Effector CD4-positive, alpha-beta T cell (primary cell): Measurements from ENCODE around the gene PLA2G4C.

ENCODE experiments used
- DNase-seq: peaks from one replicate; pipeline ENCODE4 v3.0.0-alpha.2; 2020
- total RNA-seq: gene quantifications from one replicate; lab custom pipeline; 2026; lab: John Stamatoyannopoulos, UW

The PLA2G4C gene, protein sequence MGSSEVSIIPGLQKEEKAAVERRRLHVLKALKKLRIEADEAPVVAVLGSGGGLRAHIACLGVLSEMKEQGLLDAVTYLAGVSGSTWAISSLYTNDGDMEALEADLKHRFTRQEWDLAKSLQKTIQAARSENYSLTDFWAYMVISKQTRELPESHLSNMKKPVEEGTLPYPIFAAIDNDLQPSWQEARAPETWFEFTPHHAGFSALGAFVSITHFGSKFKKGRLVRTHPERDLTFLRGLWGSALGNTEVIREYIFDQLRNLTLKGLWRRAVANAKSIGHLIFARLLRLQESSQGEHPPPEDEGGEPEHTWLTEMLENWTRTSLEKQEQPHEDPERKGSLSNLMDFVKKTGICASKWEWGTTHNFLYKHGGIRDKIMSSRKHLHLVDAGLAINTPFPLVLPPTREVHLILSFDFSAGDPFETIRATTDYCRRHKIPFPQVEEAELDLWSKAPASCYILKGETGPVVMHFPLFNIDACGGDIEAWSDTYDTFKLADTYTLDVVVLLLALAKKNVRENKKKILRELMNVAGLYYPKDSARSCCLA
- total RNA-seq: 3.0 reads per million, percentile 10 among the genes with 10 or more reads in this experiment

DNA sequence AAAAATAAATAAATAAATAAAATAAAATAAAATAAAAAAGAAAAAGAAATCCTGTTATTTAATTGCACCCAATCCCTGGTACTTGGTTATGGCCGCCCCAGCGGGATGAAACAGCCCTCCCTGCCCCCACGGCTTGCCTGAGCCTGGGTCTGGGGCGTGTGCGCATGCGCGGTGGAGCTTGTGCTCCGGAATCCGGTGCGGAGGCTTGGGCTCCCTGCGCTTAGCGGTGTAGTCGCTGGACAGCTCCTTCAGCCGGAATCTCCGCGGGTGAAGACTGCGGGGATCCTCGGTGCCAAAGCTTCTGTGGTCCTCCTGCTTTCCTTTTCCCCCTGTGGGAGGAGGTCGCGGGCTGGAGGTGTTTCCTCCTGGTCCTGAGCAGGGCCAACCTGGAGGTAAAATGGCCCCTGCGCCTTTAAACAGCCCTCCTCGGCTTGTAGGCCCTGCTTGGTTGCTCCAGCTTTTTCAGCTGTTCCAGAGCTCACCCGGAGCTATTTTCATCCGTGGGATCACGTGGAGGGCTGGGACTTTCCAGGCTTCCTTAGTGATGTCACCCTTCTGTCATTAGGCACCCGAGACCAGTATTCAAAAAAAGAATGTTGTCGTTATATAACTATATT is at the start of gene PLA2G4C:
Gene PLA2G4C, minus strand, starts transcription at position 468 of the 617 bp plus-strand sequence. CDS start 4,288 bp downstream, outside the sequence.
- peak; percentile 65 for DNase-seq

DNA sequence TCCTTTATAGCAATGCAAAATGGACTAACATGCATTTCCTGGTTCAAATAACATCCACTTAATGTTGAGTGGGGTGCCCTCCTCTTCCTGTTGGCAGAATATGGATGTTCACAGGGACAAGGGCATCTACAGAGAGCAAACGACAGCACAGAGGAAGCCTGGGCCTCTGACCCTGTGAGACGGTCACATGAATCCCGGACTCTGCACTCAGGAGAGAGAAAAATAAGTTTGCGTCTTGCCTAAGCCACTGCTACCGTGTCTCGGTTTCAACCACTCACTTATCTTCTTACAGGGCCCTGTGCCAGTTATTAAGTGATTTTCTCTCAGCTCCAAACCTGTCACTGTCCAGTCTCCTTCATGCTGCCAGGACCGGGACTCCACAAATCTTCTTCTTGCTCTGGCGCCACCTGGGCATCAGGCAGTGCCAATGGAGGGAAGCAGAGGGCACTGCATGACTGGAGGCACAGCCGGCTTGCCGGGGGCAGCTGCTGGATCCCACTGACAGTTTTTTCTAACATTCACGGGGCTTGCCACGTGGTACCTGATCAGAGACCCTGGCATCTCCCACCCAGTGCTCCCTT is 47.7 kb upstream of the PLA2G4C start:
- no peak for DNase-seq

DNA sequence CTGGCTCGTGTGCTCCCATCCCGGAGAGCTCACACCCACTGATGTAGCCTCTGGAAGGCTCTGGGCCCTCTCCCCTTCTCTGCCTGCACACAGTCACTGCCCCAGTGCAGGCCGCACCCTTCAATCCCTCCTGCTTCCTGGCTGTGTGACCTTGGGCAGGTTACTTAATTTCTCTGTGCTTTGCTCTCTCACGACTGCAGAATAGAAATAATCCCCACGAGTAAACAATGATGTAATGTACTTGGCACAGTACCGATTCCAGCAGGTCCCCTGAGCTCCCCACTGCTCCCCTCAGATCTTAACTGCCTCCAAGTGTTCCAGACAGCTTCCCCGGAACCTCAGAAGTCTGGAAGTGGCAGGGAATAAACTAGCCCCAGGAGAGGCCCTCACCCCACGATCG is 43.4 kb upstream of the PLA2G4C start:
- DNase-seq: no peak

DNA sequence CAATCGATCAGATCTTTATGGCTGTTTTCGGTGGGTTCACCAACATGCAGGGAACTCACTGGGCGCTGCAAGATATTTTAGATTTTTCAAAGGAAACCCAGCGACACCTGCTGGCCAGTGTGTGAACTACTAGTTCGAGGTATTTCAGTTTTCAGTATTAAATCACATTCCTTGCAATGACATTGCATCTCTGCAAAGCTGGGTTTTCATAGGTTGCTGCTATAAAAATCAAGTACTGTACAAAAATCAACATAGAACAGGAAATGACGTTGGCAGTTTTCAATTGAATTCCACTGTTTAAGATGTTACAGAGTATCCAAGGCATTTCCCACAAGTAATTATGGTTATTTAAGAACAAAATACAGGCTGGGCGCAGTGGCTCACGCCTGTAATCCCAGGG is 41.9 kb upstream of the PLA2G4C start:
- peak; percentile 58 for DNase-seq

DNA sequence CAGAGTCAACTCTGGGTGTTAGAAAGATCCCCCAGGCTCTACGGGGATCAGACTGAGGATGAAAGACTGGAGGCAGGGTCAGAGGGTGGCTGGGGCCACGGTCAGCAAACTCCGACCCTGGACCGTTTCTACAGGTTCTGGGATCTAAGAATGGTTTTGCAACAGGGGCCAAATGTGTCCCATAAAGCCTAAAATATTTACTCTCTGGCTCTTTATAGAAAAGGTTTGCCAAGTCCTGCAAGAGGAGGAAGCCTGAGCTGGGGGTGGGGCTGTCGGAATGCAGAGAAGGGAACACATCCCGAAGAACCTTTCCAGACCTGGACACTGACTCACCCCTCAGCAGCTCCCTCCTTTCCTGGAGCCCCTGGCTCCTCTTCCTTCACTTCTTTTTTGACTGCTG is 38.8 kb upstream of the PLA2G4C start:
- DNase-seq: no peak

DNA sequence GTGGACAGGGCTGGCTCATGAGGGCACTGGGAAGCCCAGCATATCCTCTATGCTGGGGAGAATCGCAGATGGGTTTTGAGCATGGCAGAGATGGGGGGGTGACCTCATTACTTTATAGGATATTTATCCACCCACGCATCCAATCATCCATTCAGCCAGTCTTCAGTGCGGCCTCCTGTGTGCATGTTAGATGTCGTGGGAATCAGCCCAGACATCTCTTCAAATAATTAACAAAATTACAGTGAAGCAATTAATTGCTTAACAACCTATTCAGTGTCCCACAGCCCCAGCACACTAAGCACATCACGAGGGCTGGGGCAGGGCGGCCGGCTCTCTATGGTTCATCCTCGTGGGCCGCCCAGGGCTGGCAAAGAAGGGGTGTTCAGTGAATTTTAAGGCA is 38.0 kb upstream of the PLA2G4C start:
- no peak for DNase-seq

DNA sequence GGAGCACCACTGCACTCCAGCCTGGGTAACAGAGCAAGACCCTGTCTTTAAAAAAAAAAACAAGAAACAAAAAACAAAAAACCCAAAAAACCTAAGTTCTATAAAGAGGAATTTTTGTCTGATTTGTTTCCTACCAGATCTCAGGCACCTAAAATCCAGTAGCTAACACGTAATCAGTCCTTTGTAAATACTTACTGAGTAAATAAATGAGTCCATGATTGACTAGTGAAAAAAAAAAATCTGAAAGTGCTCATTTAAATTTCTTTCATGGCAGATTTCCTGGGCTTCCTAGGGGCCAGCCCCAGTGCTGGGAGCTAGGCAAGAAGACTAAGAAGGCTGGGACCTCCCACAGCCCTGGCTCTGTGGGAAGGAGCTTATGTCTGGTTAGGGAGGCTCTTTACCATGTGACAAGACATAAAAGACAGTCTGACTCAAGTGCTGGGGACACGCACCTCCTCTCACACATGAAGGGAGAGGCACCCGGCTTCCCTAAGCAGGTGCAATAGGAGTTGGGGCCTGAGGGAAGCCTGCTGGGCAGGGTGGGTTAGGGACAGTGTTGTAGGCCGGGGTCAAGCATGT is 37.1 kb upstream of the PLA2G4C start:
- DNase-seq: no peak

DNA sequence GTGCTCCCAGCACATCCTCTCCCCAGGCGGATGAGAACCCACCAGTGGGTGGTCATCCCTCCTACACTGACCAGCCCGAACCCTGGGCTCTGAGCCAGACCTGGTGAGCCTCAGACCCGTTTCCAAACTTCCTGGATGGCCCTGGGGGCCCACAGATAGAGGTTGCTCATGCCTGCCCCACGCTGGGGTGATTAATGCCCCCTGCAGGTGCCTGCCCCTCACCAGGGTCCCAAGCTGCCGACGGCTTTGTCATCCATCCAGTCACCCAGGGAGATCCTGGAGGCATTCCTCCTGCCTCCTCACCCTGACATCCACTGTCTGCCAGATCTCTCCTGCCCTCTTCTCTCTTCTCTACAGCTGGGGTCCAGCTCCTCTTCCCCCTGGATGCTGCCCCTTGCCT is 28.4 kb upstream of the PLA2G4C start:
- DNase-seq: no peak

DNA sequence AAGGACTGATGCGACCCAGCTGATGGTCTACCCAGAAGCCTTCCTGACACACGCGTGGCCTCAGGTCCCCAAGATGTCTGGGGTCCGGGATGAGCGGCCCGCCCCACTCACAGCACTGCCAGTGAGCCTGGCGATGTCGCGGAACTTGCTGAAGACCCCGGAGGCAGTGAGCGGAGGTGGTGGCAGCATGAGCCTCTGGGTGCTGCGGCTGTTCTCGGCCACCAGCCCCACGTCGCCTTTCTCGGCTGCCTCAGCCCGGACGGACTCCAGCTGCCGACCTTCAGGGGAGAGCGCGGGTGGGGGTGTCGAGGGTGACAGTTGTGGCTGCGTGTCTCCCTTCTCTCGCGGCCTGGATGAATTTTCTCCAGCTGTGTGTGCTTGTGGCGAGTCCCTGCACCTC is 26.8 kb upstream of the PLA2G4C start:
- DNase-seq: no peak

DNA sequence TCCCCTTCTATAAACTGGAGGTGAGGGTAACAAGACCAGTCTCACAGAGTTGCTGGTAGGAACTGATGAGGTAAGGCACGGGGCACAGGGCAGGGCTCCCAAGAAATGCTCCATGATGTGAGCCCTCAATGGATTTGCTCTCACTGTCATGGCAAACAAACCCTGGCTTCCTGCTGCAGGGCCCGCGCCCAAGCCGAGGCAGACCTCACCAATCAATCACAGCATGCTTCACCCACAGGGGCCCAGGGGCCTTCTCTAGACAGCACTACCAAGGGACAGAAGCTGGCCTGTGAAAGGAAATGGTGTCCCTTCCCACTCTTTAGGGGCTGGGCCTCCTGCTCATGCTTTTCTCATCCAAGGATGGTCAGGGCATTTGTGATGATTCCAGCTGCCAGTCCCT is 25.9 kb upstream of the PLA2G4C start:
- no peak for DNase-seq

DNA sequence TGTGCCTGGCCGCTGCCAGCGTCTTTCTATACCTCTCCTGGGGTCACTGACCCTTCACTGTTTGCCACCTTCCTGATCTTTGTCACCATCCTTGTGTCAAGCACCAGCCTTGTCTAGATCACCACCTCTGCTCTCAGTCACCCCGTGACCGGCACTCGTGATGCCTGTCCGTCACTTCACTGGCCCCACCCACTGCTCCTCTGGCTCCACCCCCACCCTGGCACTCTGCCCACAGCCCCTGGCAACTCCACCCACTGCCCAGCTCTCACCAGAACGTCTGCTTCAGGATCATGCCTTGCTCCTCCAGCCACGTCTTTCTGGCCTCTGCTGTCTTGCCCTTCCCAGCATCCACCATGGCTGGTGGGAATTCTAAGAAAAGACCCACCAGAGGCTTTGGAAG is 24.8 kb upstream of the PLA2G4C start:
- no peak for DNase-seq

DNA sequence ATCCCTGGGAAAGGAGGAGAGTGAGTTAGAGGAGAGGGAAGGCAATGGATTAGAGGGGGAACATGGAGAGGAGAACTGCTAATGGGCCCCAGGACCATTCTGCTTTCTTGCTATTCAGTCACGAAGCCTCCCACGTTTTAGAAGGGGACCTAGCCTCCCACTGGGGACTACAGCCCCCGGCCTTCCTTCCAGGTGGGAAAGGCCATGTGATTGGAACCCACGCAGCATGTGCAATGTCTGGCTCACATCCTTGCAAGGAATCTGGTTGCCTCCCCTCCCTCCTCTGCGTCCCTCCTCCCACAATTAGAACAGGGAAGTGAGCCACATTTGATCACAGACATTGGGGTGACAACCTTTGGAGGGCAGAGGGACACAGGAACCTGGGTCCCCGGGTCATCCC is 22.5 kb upstream of the PLA2G4C start:
- DNase-seq: no peak

DNA sequence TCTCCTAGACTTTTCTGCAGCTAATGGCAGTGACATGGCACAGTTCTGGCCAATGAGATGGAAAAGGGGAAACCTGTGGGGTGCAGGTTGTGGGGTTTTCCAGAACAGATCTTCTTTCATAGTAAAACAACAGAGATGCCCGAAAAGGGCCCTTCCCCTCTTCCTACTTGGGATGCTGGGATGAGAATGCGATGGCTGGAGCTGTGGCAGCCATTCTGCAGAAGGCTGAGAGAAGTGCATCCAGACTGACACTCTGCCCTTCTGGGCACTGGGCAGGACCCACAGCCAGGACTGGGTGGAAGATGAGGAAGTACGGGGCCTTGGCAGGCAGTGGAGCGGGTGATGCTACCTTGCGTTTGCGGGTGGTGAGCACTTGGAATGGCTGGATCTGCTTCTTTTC is 16.9 kb upstream of the PLA2G4C start:
- no peak for DNase-seq

DNA sequence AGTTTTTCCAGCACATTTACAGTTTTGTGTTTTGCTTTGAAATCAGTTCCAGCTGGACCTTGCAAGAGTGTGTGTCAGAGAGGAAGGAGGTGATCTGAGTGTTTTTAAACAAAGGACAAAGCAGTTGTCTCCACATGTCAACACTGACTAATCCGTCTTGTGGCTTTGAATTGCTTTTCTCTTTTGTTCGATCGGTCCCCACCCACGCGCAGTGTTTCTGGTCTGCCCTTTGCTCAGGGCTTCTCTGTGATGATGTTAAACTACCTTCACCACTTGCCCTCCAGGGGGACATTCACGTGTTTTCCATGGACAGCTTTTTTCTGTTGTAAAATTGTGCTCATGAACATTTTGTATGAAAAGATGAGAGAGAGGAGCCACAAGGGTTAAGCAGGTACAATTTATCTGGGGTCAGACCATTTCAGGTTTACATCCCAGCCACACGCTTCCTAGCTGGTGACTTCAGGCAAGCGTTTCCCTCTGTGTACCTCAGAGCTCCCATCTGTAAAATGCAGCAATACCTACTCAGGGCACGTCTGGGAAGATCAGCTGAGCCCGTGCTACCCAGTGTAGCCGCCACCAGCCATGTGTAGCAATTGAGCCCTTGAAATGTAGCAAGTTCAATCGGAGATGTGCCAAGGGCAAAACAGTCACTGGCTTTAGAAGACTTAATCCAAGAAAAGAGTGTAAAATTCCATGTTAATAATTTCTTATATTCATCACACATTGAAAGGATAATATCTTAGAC is 13.5 kb upstream of the PLA2G4C start:
- DNase-seq: no peak

DNA sequence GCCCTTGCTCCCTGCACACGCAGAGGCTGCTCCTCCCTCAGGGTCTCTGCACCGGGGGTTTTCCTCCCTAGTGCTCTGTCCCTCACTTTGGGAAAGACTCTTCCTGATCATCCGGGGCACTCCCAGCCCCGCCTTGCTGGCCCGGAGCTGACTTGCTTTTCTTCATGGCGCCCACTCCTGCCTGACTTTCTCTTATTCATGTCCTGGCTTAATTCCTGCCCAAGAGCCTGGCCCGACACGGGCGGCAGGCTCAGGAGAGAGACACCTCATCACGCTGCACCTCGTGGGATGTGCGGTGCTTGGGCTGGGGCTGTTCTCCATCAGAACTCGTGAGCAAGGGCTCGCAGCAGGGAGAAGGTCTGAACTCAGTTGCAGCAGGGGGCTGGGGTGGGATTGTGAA is 11.8 kb upstream of the PLA2G4C start:
- DNase-seq: no peak

DNA sequence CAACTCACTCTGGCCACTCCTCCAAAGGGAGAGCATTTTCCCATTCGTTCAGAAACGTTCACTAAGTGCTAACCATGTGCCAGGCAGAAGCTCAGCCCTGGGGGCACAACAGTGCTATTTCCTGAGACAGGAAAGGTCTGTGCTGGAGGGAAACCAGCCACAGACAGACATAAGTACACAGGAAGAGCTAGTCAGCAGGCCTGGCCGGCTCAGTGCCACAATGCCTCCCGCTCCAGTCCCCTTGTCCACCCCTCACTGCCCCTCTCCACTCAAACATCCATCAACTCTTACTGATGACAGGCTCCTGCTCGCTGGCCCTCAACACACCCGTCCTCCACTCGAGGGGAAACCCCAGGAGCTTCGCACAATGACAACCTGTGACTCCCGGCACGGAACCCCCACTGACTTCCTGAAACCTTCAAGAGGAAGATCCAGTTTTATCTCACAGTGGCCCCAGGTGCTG is 11.3 kb upstream of the PLA2G4C start:
- no peak for DNase-seq

DNA sequence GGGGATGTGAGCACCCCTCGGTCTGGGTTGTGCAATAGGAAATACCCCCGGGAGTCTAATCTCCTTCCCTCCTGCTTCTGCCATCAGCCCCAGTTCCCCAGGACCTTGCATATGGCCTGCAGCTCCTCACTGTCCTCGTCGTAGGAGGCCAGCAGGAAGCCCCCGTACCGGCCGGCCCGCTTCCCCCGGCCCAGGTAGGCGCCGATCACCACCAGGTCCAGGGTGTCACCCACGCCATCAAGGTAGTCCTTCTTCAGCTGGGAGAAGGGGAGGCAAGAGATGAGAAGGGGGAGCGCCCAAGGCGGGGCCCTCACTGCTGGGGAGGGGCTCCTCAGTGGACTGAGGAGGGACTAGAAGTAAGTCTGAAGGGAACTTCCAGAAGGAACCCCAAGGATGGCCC is 10.4 kb upstream of the PLA2G4C start:
- DNase-seq: no peak

DNA sequence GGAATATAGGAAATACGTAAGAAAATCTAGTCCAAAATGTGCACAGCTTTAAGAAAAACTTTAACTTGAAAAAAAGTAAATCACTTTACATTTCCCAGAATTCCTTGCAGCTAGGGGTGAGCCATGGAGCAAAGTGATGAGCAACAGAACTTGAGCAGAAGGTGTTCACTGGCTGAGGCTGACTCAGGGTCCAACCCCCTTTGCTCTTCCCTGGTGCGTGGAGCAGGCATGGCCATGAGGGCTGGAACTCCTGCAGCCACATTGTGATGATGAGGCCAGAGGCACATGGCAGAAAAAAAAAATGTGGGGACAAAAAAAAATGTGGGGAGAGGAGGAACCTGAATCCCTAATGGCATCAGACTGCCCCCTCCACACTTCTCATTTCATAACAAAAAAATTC is 9.9 kb upstream of the PLA2G4C start:
- no peak for DNase-seq

DNA sequence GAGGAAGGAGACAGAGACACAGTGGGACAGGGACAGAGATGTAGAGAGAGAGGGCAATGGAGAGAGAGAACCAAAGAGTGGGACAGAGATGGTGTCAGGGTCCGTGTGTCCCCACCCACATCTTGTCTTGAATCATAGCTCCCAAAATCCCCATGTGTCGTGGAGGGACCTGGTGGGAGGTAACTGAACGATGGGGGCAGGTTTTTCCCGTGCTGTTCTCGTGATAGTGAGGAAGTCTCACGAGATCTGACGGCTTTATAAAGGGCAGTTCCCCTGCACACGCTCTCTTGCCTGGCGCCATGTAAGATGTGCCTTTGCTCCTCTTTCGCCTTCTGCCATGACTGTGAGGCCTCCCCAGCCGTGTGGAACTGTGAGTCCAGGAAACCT is 7.5 kb upstream of the PLA2G4C start:
- no peak for DNase-seq

DNA sequence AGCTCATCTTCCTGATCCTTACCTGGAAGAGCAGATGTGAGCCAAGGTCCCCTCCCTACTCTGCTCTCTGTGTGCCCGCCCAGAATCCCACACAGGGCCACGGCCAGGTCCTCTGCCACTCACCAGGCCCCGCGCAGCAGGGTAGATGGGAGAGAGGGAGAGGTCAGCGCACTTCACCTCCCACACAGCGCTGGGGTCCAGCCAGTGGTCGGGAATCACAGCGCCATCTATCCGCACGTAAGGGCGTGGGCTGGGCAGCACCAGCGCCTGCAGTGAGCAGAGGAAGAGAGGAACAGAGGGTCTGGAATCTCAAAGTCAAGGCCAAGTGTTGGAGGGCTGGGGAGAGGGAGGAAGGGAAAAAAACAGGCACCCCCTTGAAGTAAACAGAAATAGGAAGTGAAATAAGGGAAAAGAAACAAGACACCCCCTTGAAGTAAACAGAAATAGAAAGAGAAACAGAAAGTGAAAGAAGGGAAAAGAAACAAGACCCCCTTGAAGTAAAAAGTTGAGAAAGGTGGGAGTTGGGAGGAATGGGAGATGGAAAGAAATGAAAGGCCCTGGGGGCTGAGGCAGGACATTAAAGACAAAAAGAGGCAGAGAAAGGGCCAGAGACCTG is 7.0 kb upstream of the PLA2G4C start:
- DNase-seq: no peak

DNA sequence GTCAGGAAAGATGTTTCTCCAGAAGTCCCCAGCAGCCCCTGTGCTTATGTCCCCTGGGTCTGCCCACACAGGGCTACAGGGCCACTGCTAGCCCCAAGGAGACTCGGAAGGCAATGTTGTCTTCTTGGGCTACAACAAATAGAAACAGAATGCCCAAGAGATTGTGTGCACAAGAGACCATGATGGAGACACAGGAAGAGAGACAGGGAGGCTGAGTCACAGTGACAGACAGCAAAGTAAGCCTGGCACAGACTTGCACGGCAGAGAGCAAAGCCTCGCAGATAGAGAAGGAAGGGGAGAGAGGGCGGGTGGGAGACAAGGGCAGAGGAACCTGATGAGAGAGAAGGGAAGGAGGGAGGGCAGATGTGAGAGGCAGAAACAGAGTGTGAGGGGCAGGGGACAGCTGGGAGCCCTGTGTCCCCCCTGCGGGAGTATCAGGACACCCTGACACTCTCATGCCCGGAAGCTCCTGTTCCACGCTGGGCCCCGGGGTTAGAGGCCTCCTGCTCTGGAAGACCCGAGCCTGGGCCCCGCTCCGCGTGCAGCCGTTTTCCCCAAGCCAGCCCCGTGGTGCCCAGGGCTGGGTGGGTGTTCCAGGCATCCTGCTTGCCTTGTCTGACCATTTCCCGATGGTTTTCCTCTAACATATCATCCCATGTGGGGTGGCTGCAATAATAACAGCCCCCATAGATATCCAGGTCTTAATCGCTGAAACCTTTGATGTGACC is 2.7 kb upstream of the PLA2G4C start:
- no peak for DNase-seq
